ENCODE data around the gene ZNF587B. TPM values are rescaled to one million over a fixed set of nuclear protein-coding genes. Genes with fewer than 3 reads are reported as not detected.
A peak's percentile ranks its signal among the peaks of the same experiment; 100 is the strongest.
"Not testable (repeated sequence)": the region's sequence is repeated elsewhere in the genome, so short reads cannot be mapped to it uniquely, and the experiment has no call there.

ZNF587B gene
- total RNA-seq, 1 donor from 2014 or later, result 35.0 TPM

DNA sequence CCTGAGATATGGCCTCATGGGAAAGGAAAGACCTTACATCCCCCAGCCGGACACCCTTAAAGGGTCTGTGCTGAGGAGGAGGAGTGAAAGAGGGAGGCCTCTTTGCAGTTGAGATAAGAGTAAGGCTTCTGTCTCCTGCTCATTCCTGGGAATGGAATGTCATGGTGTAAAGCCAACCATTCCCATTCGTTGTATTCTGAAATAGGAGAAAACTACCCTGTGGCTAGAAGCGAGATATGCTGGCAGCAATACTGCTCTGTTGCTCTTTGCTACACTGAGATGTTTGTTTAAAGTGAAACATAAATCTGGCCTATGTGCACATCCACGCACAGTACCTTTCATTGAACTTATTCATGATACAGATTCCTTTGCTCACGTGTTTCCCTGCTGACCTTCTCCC, 783 bp upstream of the ZNF587B start:
- ATAC-seq (ENCODE audit: low read depth) (no peak), DNase-seq (no peak)
- H3K4me3 Mint-ChIP-seq, result no peak overlapping the region
- intact Hi-C loops (cut with micrococcal nuclease), result no loop called here
- H3K4me1 Mint-ChIP-seq, result peaks cover 8% of the 10 kb centered on the region
- H3K27ac Mint-ChIP-seq, result no peak overlapping the region
- ChIA-PET POLR2A (interaction anchor here (1.2 kb wide), 1 partner anchor 10 kb away, joined by 3 read pairs; no protein-coding TSS in a partner anchor), CTCF (interaction anchor here (0.6 kb wide), 1 partner anchor 83 kb away, joined by 3 read pairs; the partner anchor contains the start of gene ZNF776)
- TF ChIP-seq, protein P1, sequence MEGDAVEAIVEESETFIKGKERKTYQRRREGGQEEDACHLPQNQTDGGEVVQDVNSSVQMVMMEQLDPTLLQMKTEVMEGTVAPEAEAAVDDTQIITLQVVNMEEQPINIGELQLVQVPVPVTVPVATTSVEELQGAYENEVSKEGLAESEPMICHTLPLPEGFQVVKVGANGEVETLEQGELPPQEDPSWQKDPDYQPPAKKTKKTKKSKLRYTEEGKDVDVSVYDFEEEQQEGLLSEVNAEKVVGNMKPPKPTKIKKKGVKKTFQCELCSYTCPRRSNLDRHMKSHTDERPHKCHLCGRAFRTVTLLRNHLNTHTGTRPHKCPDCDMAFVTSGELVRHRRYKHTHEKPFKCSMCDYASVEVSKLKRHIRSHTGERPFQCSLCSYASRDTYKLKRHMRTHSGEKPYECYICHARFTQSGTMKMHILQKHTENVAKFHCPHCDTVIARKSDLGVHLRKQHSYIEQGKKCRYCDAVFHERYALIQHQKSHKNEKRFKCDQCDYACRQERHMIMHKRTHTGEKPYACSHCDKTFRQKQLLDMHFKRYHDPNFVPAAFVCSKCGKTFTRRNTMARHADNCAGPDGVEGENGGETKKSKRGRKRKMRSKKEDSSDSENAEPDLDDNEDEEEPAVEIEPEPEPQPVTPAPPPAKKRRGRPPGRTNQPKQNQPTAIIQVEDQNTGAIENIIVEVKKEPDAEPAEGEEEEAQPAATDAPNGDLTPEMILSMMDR (IDR thresholded peaks at IDR 0.05), result no peak
- no peaks in the 10 kb centered on the region for H3K27me3 Mint-ChIP-seq
- H3K36me3 Mint-ChIP-seq (ENCODE audit: low read depth), result peaks cover 43% of the 10 kb centered on the region
- no peaks in the 10 kb centered on the region for H3K9me3 Mint-ChIP-seq

GRCh38 chr19:57836991-57837390, 6.9 kb downstream of the ZNF587B start:
- H3K27me3 Mint-ChIP-seq; intact Hi-C loops (cut with micrococcal nuclease); H3K9me3 Mint-ChIP-seq; H3K4me1 Mint-ChIP-seq; POLR2A ChIA-PET; ATAC-seq (ENCODE audit: low read depth); DNase-seq; H3K4me3 Mint-ChIP-seq; H3K27ac Mint-ChIP-seq: not testable (repeated sequence)
- CTCF ChIA-PET, result interaction anchor here (0.7 kb wide), 1 partner anchor 17 kb away, joined by 3 read pairs; no protein-coding TSS in a partner anchor
- H3K36me3 Mint-ChIP-seq (ENCODE audit: low read depth), result peaks cover 43% of the 10 kb centered on the region

- peaks cover 51% of the 10 kb centered on the region for H3K36me3 Mint-ChIP-seq (ENCODE audit: low read depth)
- ATAC-seq (ENCODE audit: low read depth); H3K27me3 Mint-ChIP-seq; CTCF ChIA-PET; H3K27ac Mint-ChIP-seq; H3K4me1 Mint-ChIP-seq; POLR2A ChIA-PET; intact Hi-C loops (cut with micrococcal nuclease); DNase-seq; H3K9me3 Mint-ChIP-seq; H3K4me3 Mint-ChIP-seq: not testable (repeated sequence)
These were observed 8.6 kb downstream of the ZNF587B start for GRCh38 chr19:57838622-57839191.

GRCh38 chr19:57841122-57841763, 11.1 kb downstream of the ZNF587B start:
- Mint-ChIP-seq H3K27ac (no peak overlapping the region), H3K27me3 (no peaks in the 10 kb centered on the region), H3K9me3 (no peaks in the 10 kb centered on the region), H3K4me3 (no peak overlapping the region), H3K4me1 (peaks cover 2% of the 10 kb centered on the region), H3K36me3 (ENCODE audit: low read depth) (peaks cover 66% of the 10 kb centered on the region)
- ChIA-PET POLR2A (no interaction called here), CTCF (no interaction called here)
- ATAC-seq (ENCODE audit: low read depth) (no peak), DNase-seq (no peak)
- intact Hi-C loops (cut with micrococcal nuclease), result no loop called here
- TF ChIP-seq, protein P1 (IDR thresholded peaks at IDR 0.05), result no peak

DNA sequence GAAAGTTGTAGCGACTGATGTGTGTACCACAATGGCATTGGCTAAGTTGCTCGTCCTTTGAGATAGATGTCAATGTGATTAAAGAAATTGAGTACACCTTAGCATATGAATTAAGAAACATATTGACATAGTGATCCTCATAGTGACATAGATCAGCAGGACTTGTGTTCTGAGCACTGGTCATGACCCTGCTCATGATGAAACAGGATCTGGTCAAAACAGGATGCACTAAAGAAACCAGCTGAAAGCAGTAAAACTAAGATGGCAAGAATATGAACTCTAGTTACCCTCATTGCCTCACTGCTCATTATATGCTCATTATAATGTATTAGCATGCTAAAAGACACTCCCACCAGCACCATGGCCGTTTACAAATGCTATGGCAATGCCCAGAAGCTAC, 17.1 kb downstream of the ZNF587B start:
- H3K27me3 Mint-ChIP-seq, result not testable (repeated sequence)
- H3K4me1 Mint-ChIP-seq, result peaks cover 24% of the 10 kb centered on the region

DNA sequence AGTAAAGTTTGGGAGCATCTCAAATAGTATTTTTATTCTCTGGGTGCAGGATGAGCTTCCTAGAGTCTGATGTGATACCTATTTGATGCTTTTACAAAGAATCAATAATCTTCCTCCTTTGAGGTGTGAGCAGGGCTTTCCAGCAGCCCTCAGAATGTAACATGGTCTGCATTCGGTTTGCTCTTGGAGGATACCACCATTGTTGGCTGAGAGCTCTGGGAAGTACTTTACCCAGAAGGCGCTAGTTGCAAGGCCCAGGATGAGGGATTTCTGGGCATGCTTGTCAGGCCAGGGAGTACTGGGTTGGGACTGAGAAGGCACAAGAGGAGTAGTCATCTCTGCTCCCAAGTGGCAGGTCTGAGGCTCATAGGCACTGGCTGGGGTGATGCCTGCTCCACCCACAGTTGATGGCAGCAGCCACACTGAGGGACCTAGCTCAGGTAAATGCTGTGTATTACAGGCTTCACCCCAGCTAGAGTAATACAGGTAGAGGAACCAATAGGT, 19.1 kb downstream of the ZNF587B start:
- Mint-ChIP-seq H3K36me3 (ENCODE audit: low read depth) (peaks cover 32% of the 10 kb centered on the region), H3K4me1 (peaks cover 24% of the 10 kb centered on the region), H3K27ac (peak overlapping the region; percentile 93), H3K4me3 (peak overlapping the region; percentile 95)
- CTCF ChIA-PET; ATAC-seq (ENCODE audit: low read depth); DNase-seq; H3K27me3 Mint-ChIP-seq; H3K9me3 Mint-ChIP-seq: not testable (repeated sequence)
- intact Hi-C loops (cut with micrococcal nuclease), result loop anchor here (1.0 kb wide), 1 partner anchor 306 kb away; no protein-coding TSS in a partner anchor
- POLR2A ChIA-PET, result interaction anchor here (0.6 to 2.2 kb wide), 7 partner anchors 30 to 460 kb away, joined by 3 to 12 read pairs (median 7); partner anchors contain the start of genes ZNF417, ZNF548, ZNF552 and ZNF606

More for the DNA sequence above, 17.1 kb downstream of the ZNF587B start:
- H3K9me3 Mint-ChIP-seq; intact Hi-C loops (cut with micrococcal nuclease); DNase-seq; H3K27ac Mint-ChIP-seq; ATAC-seq (ENCODE audit: low read depth); CTCF ChIA-PET; H3K4me3 Mint-ChIP-seq: not testable (repeated sequence)
- POLR2A ChIA-PET, result interaction anchor here (0.6 kb wide), 1 partner anchor 78 kb away, joined by 9 read pairs; no protein-coding TSS in a partner anchor
- peaks cover 35% of the 10 kb centered on the region for H3K36me3 Mint-ChIP-seq (ENCODE audit: low read depth)

GRCh38 chr19:57849666-57850473, 19.8 kb downstream of the ZNF587B start, which contains the start of gene ZNF587:
Gene ZNF587 (plus strand): TSS chr19:57849859. CDS start chr19:57850039, 180 bp downstream.
- ATAC-seq (ENCODE audit: low read depth) (peak; percentile 97), DNase-seq (peak; percentile 68)
- H3K4me3 Mint-ChIP-seq, result peak within 1 kb of the TSS; percentile 95
- CTCF ChIA-PET, H3K27me3 Mint-ChIP-seq, H3K9me3 Mint-ChIP-seq: not testable (repeated sequence)
- peaks cover 24% of the 10 kb centered on the region for H3K4me1 Mint-ChIP-seq
- H3K27ac Mint-ChIP-seq, result peak within 1 kb of the TSS; percentile 93
- POLR2A ChIA-PET, result interaction anchor here (0.6 to 2.2 kb wide), 7 partner anchors 30 to 460 kb away, joined by 3 to 12 read pairs (median 7); partner anchors contain the start of genes ZNF417, ZNF548, ZNF552 and ZNF606
- H3K36me3 Mint-ChIP-seq (ENCODE audit: low read depth), result peaks cover 32% of the 10 kb centered on the region
- intact Hi-C loops (cut with micrococcal nuclease), result loop anchor here (1.0 kb wide), 1 partner anchor 305 kb away; no protein-coding TSS in a partner anchor
